ENCODE measurements around the gene RDH13.

GRCh38 chr19:55092423-55093318 lies 29.7 kb upstream of the RDH13 start:
- TF ChIP-seq TEAD4 (IDR thresholded peaks at IDR 0.05; ENCODE audit: borderline replicate concordance, insufficient read depth) (no peak), CTCF (IDR thresholded peaks at IDR 0.05) (no peak), GABPA (IDR thresholded peaks at IDR 0.05; ENCODE audit: low read depth) (no peak), USF1 (IDR thresholded peaks at IDR 0.05; ENCODE audit: borderline replicate concordance, low read depth) (no peak), FOXM1 (IDR thresholded peaks at IDR 0.05; ENCODE audit: low read depth) (no peak), FOXJ3 (CRISPR knock-in tag; IDR thresholded peaks at IDR 0.05) (no peak), ZBTB33 (IDR thresholded peaks at IDR 0.05; ENCODE audit: borderline replicate concordance, low read depth) (no peak), POLR2AphosphoS5 (IDR thresholded peaks at IDR 0.05; ENCODE audit: low read depth, low read length) (no peak)
- TF ChIP-seq, protein P1, sequence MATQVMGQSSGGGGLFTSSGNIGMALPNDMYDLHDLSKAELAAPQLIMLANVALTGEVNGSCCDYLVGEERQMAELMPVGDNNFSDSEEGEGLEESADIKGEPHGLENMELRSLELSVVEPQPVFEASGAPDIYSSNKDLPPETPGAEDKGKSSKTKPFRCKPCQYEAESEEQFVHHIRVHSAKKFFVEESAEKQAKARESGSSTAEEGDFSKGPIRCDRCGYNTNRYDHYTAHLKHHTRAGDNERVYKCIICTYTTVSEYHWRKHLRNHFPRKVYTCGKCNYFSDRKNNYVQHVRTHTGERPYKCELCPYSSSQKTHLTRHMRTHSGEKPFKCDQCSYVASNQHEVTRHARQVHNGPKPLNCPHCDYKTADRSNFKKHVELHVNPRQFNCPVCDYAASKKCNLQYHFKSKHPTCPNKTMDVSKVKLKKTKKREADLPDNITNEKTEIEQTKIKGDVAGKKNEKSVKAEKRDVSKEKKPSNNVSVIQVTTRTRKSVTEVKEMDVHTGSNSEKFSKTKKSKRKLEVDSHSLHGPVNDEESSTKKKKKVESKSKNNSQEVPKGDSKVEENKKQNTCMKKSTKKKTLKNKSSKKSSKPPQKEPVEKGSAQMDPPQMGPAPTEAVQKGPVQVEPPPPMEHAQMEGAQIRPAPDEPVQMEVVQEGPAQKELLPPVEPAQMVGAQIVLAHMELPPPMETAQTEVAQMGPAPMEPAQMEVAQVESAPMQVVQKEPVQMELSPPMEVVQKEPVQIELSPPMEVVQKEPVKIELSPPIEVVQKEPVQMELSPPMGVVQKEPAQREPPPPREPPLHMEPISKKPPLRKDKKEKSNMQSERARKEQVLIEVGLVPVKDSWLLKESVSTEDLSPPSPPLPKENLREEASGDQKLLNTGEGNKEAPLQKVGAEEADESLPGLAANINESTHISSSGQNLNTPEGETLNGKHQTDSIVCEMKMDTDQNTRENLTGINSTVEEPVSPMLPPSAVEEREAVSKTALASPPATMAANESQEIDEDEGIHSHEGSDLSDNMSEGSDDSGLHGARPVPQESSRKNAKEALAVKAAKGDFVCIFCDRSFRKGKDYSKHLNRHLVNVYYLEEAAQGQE (IDR thresholded peaks at IDR 0.05; ENCODE audit: low read depth, low read length) = no peak
- TF ChIP-seq, protein P2, sequence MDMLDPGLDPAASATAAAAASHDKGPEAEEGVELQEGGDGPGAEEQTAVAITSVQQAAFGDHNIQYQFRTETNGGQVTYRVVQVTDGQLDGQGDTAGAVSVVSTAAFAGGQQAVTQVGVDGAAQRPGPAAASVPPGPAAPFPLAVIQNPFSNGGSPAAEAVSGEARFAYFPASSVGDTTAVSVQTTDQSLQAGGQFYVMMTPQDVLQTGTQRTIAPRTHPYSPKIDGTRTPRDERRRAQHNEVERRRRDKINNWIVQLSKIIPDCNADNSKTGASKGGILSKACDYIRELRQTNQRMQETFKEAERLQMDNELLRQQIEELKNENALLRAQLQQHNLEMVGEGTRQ (IDR thresholded peaks at IDR 0.05; ENCODE audit: borderline replicate concordance, low read depth, low read length) = no peak
